Measurements from ENCODE around the gene SEC23A.
"Not testable (repeated sequence)": the region's sequence is repeated elsewhere in the genome, so short reads cannot be mapped to it uniquely, and the experiment has no call there.

Gene SEC23A

DNA sequence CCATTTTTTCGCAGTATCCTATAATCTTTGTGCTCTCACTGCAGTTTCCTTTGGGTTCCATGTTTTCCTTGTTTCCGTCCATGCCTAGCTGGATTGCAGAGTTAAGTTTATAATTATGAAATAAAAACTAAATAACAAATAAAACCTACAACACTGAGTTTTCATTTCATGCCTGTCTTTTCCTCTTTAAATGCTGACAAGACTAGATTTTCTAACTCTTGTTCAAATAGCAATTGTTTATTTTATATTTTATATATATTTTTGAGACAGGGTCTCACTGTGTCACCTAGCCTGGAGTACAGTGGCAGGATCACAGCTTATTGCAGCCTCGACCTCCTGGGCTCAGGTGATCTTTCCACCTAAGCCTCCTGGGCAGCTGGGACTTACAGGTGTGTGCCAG is 5.8 kb upstream of the SEC23A start:
- DNase-seq (ENCODE audit: low read depth in 1 of 2, low spot score in 1 of 2) = no peak
- in situ Hi-C loops (cut with HindIII; ENCODE audit: low pct_unique_long_range_greater_than_20kb, low sequenced_read_pairs) = no loop called here
- TF ChIP-seq JUND (IDR thresholded peaks at IDR 0.05; ENCODE audit: low read depth) = no peak

DNA sequence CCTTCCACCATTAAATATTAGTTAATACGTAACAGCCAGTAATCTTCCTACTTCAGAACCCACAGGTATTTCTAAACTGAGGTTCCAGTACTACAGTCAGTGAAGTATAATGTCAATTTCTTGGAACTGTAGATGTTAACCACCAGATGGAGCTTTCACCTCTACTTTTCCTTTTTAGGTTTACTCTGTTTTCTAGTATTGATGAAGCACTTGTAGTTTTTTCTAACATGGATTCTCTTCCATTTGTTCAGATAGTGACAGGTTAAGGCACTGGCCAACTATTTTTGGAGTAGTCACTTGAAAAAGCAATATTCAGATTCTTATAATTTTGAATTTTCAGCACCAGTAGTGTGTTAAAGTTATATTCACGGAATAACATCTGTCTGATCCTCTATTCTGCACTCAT is 4.6 kb upstream of the SEC23A start:
- TF ChIP-seq JUND (IDR thresholded peaks at IDR 0.05; ENCODE audit: low read depth) = no peak
- in situ Hi-C loops (cut with HindIII; ENCODE audit: low pct_unique_long_range_greater_than_20kb, low sequenced_read_pairs) = no loop called here

DNA sequence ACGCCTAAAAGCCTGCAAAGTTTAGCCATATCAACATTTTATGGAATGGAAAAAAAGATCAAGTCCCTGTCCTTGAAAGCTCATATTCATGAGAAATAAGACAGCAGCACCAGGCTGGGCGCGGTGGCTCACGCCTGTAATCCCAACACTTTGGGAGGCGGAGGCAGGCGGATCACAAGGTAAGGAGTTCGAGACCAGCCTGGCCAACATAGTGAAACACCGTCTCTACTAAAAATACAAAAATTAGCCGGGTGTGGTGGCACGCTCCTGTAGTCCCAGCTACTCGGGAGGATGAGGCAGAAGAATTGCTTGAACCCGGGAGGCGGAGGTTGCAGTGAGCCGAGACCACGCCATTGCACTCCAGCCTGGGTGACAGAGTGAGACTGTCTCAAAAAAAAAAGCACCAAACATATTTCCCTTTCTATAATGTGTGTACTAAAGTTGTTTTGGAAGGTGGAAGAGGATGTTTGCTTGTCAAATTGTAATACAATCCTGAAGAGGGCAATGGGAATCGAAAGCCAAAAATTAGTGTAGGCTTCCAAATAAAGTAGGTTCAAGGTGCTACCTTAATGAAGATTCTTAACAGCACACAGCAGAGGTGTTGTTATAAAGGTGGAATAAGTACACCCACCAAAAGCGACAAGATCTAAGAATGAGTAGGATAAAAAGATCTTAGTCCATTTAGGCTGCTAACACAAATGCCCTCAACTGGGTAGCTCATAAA is 1.2 kb upstream of the SEC23A start:
- in situ Hi-C loops (cut with HindIII; ENCODE audit: low pct_unique_long_range_greater_than_20kb, low sequenced_read_pairs) = not testable (repeated sequence)

More for the DNA sequence above, 4.6 kb upstream of the SEC23A start:
- DNase-seq (ENCODE audit: low read depth in 1 of 2, low spot score in 1 of 2) = peak; percentile 63 to 68

DNA sequence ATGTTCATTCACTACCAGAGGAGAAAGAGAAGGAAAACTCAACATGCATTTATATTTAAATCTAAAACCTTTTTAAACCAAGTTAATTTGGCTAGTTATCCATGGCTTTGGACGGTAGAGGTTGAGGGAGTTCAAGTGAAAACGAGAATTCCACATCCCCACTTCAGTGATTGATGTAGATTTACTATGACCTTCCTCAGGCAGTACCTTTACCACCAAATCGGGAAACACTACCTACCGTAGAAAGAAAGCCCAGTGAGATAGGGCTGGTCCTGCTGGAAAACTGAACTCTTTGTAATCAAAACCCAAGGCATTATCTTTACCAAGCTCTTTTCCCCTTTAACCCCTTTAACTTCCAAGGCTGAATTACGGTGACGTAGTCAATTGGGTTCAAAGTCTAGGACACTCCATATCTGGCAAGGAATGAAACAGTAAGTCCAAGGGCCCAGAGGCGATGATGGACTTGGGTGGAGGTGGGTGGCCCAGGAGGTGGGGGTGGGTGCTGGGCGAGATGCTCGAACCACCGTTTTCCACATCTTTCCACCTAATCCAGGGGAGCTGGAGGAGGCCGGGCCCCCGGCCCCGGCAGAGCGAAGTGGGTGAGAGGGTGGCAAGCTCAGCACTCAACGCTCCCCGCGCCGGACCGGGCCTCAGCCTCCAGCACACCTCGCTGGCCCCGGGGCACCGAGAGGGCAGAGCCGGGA is 618 bp downstream of the SEC23A start:
- in situ Hi-C loops (cut with HindIII; ENCODE audit: low pct_unique_long_range_greater_than_20kb, low sequenced_read_pairs) = no loop called here
- TF ChIP-seq JUND (IDR thresholded peaks at IDR 0.05; ENCODE audit: low read depth) = no peak
- peak in 1 of 2 experiments; percentile 31 for DNase-seq (ENCODE audit: low read depth in 1 of 2, low spot score in 1 of 2)

More for the DNA sequence above, 1.2 kb upstream of the SEC23A start:
- DNase-seq (ENCODE audit: low read depth in 1 of 2, low spot score in 1 of 2) = not testable (repeated sequence)

DNA sequence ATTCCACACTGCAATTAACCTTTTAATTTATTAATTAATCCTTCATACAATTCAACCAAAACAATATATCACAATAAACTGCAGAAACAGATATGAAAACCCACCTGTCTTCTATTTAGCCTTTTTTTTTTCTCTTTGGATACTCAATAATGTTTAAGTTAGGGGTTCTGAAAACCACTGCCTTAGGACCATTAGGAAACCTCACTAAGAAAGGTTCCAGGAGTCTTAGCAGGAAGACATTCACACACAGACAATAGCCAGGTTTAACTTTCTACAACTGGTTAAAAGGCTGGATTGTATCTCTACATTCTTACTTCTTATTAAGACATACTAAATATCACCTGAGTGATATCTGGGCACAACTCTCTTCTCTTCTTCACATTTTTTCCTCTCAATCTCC is 3.3 kb downstream of the SEC23A start:
- in situ Hi-C loops (cut with HindIII; ENCODE audit: low pct_unique_long_range_greater_than_20kb, low sequenced_read_pairs) = no loop called here
- no peak for DNase-seq (ENCODE audit: low read depth in 1 of 2, low spot score in 1 of 2)
- TF ChIP-seq JUND (IDR thresholded peaks at IDR 0.05; ENCODE audit: low read depth) = no peak

DNA sequence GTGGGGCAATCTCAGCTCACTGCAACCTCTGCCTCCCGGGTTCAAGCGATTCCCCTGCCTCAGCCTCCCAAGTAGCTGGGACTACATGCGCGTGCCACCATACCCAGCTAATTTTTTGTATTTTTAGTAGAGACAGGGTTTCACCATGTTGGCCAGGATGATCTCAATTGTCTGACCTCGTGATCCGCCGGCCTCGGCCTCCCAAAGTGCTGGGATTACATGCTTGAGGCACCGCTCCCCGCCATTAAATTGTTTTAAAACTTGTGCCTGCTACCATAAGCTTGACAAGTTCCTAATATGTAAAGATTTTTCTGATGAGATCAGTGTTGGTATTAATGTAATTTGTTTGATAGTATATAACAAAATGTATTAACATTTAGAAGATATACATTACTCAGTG is 3.8 kb downstream of the SEC23A start:
- DNase-seq (ENCODE audit: low read depth in 1 of 2, low spot score in 1 of 2); in situ Hi-C loops (cut with HindIII; ENCODE audit: low pct_unique_long_range_greater_than_20kb, low sequenced_read_pairs): not testable (repeated sequence)

DNA sequence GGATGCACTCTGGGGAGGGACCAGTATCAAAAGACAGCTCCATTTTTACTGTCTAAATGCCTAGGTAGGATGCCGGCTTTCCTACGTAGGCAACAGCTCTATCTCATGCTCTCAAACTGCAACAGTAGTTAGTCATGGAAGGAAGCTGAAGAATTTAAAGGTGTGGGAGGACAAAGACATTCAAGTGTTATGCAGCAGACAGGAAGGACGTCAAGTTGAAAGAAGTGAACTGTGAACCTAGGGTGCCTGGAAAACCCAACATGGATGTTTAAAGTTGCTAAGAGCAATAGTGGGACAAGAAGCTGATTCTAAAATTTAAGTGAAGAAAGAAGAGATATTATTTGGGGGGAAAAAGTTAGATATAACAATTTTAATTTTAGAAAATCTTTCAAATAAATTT is 5.9 kb downstream of the SEC23A start:
- in situ Hi-C loops (cut with HindIII; ENCODE audit: low pct_unique_long_range_greater_than_20kb, low sequenced_read_pairs) = no loop called here
- no peak for TF ChIP-seq JUND (IDR thresholded peaks at IDR 0.05; ENCODE audit: low read depth)
- DNase-seq (ENCODE audit: low read depth in 1 of 2, low spot score in 1 of 2) = no peak

DNA sequence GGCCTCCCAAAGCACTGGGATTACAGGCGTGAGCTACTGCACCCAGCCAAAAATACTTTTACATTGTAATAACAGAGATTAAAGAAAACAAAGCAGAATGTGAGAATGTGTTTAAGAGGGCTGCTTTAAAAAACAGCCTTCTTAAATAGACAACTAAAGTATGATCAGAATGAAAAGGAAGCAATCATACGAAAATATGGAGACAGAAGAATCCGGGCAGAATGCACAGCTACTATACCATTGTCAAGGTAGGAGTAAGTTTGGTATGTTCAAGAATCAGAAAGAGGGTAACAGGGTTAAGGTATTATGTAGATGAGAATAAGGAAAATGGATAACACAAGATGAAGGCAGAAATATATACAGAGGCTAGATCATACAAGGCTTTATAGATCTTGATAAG is 8.5 kb downstream of the SEC23A start:
- DNase-seq (ENCODE audit: low read depth in 1 of 2, low spot score in 1 of 2) = no peak
- no peak for TF ChIP-seq JUND (IDR thresholded peaks at IDR 0.05; ENCODE audit: low read depth)
- in situ Hi-C loops (cut with HindIII; ENCODE audit: low pct_unique_long_range_greater_than_20kb, low sequenced_read_pairs) = no loop called here

DNA sequence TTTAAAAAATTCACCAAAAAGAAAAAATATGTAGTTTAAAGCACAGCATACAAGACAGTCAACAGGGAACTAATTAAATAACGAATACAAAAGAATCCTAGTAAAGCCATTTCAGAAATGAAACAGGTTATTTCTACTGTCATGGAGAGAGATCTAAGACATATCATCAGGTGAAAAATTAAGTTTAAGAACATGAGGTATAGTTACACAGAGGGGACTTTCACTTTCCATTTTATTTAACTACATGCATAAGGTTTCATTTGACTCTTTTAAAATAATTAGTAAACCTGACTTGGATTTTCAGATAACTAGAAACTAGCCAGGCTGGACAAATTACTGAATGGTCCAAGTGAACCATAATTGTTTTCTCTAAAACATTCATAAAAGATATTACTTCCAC is 11.3 kb downstream of the SEC23A start:
- in situ Hi-C loops (cut with HindIII; ENCODE audit: low pct_unique_long_range_greater_than_20kb, low sequenced_read_pairs) = no loop called here
- TF ChIP-seq JUND (IDR thresholded peaks at IDR 0.05; ENCODE audit: low read depth) = no peak
- DNase-seq (ENCODE audit: low read depth in 1 of 2, low spot score in 1 of 2) = no peak

DNA sequence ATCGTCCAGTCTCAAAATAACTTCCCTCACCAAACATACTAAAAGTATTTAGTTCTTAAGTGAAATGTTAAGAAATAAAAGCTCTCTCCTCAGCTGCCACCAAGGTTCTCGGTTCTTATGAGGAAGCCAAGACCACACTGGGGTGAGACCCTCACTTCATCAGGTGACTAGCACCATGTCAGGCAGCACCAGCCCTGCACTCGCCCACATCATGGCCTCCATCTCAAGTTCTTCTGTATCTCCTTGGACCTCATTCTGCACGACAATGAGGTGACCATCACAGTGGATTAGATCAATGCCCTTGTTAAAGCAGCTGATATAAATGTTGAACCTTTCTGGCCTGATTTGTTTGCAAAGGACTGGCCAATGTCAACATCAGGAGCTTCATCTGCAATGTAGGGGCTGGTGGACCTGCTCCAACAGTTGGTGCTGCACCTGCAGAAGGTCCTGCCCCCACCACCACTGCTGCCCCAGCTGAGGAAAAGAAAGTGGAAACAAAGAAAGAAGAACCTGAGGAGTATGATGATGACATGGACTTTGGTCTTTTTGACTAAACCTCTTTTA is 12.4 kb downstream of the SEC23A start:
- in situ Hi-C loops (cut with HindIII; ENCODE audit: low pct_unique_long_range_greater_than_20kb, low sequenced_read_pairs) = no loop called here
- TF ChIP-seq JUND (IDR thresholded peaks at IDR 0.05; ENCODE audit: low read depth) = no peak
- no peak for DNase-seq (ENCODE audit: low read depth in 1 of 2, low spot score in 1 of 2)

DNA sequence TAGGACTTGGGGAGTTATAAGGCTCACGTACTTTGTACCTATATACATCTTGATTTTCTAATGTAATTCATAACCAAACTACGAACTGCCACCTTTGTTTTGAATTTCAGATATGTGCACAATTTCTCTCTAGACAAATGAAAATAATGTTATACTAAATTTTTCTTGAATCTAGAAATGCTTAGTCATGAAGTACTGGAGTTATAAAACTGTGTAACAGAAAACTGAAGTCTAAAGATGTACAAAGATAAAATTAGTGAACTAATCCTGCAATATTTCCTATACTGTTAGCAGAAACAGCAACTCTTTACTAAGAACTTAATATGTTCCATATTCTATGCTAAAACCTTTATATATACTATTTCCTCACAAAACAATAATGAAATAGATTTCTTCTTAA is 15.5 kb downstream of the SEC23A start:
- no peak for DNase-seq (ENCODE audit: low read depth in 1 of 2, low spot score in 1 of 2)
- no peak for TF ChIP-seq JUND (IDR thresholded peaks at IDR 0.05; ENCODE audit: low read depth)
- in situ Hi-C loops (cut with HindIII; ENCODE audit: low pct_unique_long_range_greater_than_20kb, low sequenced_read_pairs) = no loop called here

DNA sequence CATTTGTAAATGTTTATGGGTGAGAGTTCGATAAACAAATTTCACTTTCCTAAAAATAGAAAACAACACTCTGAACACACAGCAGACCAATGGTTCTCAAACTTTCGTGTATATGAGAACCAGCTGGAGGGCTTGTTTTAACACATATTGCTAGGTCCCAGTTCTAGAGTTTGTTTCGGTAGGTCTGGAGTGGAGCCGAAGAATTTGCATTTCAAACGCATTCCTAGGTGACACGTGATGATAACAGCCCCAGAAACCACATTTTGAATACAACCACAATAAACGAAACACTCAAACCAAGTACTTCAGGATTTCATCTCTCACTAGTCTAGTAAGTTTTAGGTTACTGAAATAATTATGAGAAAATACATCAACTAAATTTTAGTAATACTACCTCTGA is 17.1 kb downstream of the SEC23A start:
- in situ Hi-C loops (cut with HindIII; ENCODE audit: low pct_unique_long_range_greater_than_20kb, low sequenced_read_pairs) = no loop called here
- DNase-seq (ENCODE audit: low read depth in 1 of 2, low spot score in 1 of 2) = no peak

DNA sequence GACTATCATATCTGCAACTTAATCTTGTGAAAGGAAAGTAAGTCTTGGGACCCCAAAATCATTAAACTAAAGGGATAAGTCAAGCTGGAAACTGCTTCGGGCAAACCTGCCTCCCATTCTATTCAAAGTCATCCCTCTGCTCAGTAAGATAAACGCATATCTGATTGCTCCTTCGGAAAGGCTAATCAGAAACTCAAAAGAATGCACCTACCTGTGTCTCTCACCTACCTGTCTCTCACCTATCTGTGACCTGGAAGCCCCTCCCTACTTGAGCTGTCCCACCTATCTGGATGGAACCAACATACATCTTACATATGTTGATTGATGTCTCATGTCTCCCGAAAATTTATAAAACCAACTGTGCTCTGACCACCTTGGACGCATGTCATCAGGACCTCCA is 19.9 kb downstream of the SEC23A start:
- TF ChIP-seq JUND (IDR thresholded peaks at IDR 0.05; ENCODE audit: low read depth) = no peak
- in situ Hi-C loops (cut with HindIII; ENCODE audit: low pct_unique_long_range_greater_than_20kb, low sequenced_read_pairs) = no loop called here
- no peak for DNase-seq (ENCODE audit: low read depth in 1 of 2, low spot score in 1 of 2)

More for the DNA sequence above, 17.1 kb downstream of the SEC23A start:
- no peak for TF ChIP-seq JUND (IDR thresholded peaks at IDR 0.05; ENCODE audit: low read depth)
